HG03432 (cell line): ENCODE results near the gene ADGRB3.
"Not testable (repeated sequence)": the region's sequence is repeated elsewhere in the genome, so short reads cannot be mapped to it uniquely, and the experiment has no call there.

ENCODE experiments used
- ATAC-seq: cut with Tn5 transposase; IDR thresholded peaks from one replicate; pipeline ENCODE4 v1.9.1; 2021; ENCODE audit warnings: mild to moderate bottlenecking, moderate library complexity; ENCODE audit not compliant: unreplicated experiment

The ADGRB3 gene

GRCh38 chr6:68738039-68738438, 103.0 kb downstream of the ADGRB3 start:
- ATAC-seq: no peak

- peak; percentile 79 for ATAC-seq
Measured at GRCh38 chr6:68740828-68741500, 105.9 kb downstream of the ADGRB3 start.

GRCh38 chr6:68741501-68742386, 106.7 kb downstream of the ADGRB3 start:
- ATAC-seq: peak; percentile 9

GRCh38 chr6:68743099-68743498, 108.0 kb downstream of the ADGRB3 start:
- no peak for ATAC-seq

- ATAC-seq: not testable (repeated sequence)
Measured at GRCh38 chr6:68744376-68744775, 109.3 kb downstream of the ADGRB3 start.

GRCh38 chr6:68746376-68746775, 111.3 kb downstream of the ADGRB3 start:
- no peak for ATAC-seq

GRCh38 chr6:68747110-68747790, 112.2 kb downstream of the ADGRB3 start:
- no peak for ATAC-seq

- not testable (repeated sequence) for ATAC-seq
Measured at GRCh38 chr6:68747832-68748231, 112.8 kb downstream of the ADGRB3 start.

- ATAC-seq: no peak
Measured at GRCh38 chr6:68754681-68755213, 119.7 kb downstream of the ADGRB3 start.

GRCh38 chr6:68756454-68757375, 121.6 kb downstream of the ADGRB3 start:
- ATAC-seq: peak; percentile 49

- no peak for ATAC-seq
Measured at GRCh38 chr6:68757821-68758220, 122.7 kb downstream of the ADGRB3 start.

- ATAC-seq: no peak
Measured at GRCh38 chr6:68758559-68758958, 123.5 kb downstream of the ADGRB3 start.

GRCh38 chr6:68760485-68760884, 125.4 kb downstream of the ADGRB3 start:
- no peak for ATAC-seq

- no peak for ATAC-seq
Measured at GRCh38 chr6:68760941-68761676, 126.0 kb downstream of the ADGRB3 start.

GRCh38 chr6:68761985-68762384, 126.9 kb downstream of the ADGRB3 start:
- ATAC-seq: no peak

GRCh38 chr6:68771426-68771825, 136.3 kb downstream of the ADGRB3 start:
- no peak for ATAC-seq

- ATAC-seq: no peak
Measured at GRCh38 chr6:68774843-68775242, 139.8 kb downstream of the ADGRB3 start.

GRCh38 chr6:68776354-68776753, 141.3 kb downstream of the ADGRB3 start:
- no peak for ATAC-seq

GRCh38 chr6:68777956-68778355, 142.9 kb downstream of the ADGRB3 start:
- no peak for ATAC-seq
